Stimulated activated CD8-positive, alpha-beta memory T cell treated with anti-CD3 and anti-CD28 coated beads, Interleukin-2, amount 100 ng/mL, for 1 hour (primary cell): ENCODE results near the gene HES4.
"Not testable (repeated sequence)": the region's sequence is repeated elsewhere in the genome, so short reads cannot be mapped to it uniquely, and the experiment has no call there.

Experiments
- DNase-seq, 2 donors: peaks; one replicate each; pipeline ENCODE4 v3.0.0-alpha.2; 2020; ENCODE audit warnings: low read depth in 2 of 2

HES4 gene

GRCh38 chr1:978835-979743, 20.8 kb downstream of the HES4 start:
- DNase-seq = no peak

DNA sequence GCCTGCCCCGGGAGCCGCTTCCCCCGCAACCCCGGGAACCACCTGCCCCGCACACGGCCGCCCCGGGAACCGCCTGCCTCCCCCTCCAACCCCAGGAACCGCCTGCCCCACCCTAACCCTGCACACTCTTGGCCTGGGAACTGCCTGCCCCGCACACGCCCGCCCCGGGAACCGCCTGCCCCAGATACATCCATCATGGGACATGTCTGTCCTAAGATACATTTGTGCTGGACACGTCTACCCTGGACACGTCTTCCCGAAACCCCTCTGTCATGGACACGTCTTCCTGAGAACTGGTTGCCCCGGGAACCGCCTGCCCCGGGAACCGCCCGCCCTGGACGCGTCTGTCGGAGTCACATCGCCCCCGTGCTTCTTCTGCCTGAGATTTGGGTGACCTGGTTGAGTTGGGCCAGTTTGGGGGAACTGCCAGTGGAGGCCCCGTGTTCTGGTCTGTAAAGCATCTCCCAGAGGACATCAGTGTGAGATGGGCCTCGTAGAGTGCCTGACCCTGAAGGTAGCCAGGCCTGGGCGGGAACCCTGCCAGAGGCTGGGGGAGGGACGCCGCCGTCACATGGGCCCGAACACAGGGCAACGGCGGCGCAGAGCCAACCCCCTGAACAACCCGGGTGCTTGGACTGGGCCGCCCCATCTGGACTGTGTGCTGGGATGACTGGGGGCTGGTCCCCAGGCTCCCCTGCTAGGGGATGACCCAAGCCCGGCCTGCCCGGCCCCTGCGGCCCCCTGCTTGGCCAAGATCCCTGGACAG, 21.6 kb downstream of the HES4 start:
- no peak for DNase-seq

DNA sequence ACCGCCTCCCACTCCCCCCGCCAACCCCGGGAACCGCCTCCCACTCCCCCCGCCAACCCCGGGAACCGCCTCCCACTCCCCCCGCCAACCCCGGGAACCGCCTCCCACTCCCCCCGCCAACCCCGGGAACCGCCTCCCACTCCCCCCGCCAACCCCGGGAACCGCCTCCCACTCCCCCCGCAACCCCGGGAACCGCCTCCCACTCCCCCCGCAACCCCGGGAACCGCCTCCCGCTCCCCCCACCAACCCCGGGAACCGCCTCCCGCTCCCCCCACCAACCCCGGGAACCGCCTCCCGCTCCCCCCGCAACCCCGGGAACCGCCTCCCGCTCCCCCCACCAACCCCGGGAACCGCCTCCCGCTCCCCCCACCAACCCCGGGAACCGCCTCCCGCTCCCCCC, 23.1 kb downstream of the HES4 start:
- DNase-seq = not testable (repeated sequence)

- DNase-seq = peak; percentile 36 to 47
These were observed 23.8 kb downstream of the HES4 start for GRCh38 chr1:975896-976683.

- no peak for DNase-seq
These were observed 24.5 kb downstream of the HES4 start for GRCh38 chr1:975365-975764.

GRCh38 chr1:974687-975328, 25.1 kb downstream of the HES4 start:
- DNase-seq = no peak

- no peak for DNase-seq
These were observed 25.6 kb downstream of the HES4 start for GRCh38 chr1:974293-974640.

DNA sequence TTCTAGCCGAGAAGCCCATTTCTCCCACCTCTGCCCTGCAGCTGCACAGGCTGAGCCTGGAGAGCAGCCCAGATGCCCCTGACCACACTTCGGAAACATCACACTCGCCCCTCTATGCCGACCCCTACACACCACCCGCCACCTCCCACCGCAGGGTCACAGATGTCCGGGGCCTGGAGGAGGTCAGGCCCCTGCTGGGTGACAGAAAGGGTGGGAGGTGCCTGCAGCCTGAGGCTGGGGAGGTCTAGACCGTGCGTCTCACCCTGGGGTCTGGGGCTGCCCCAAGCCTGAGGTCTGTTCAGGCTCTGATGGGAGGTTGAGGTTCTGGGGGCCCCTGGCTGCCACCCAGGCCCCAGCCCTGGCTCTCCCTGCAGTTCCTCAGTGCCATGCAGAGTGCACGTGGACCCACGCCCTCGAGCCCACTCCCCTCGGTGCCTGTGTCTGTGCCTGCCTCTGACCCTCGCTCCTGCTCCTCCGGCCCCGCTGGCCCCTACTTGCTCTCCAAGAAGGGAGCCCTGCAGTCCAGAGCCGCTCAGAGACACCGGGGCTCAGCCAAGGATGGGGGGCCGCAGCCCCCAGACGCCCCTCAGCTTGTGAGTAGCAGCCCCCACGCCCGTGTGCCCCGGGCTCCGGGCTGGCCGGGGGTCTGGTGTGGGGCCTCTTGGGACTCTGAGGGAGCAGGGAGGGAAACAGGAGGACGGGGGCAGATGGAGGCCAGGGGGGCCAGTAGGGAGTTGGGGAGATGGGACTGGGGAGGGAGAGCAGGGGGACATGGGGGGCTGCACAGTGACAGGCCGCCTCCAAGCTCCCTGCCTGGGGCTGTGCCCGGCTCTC, 26.2 kb downstream of the HES4 start:
- DNase-seq = no peak

DNA sequence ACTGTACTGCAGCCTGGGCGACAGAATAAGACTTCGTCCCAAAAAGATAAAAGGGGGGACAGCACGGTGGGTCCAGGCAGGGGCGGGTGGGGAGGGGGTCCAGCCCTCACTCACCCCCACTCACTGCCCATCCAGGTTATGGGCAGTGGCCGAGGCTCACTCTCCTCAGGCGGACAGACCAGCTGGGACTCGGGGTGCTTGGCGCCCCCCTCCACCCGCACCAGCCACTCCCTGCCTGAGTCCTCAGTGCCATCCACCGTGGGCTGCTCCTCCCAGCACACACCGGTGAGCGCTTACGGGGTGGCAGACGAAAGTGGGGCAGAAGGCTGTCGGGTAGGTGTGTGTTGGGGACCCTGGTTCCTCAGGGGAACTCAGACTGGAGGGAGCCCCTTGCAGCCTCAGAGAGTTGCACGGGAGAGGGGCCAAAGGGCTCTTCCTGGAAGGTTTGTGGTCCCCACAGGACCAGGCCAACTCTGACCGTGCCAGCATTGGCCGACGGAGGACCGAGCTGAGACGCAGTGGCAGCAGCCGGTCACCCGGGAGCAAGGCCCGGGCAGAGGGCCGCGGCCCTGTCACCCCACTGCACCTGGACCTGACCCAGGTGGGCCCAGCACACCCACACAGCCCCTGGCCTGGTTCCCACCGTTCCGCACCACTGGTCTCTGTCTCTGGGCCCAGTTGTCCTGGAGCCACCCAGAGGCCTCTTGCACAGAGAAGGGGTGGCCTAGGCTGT, 27.0 kb downstream of the HES4 start:
- no peak for DNase-seq

DNA sequence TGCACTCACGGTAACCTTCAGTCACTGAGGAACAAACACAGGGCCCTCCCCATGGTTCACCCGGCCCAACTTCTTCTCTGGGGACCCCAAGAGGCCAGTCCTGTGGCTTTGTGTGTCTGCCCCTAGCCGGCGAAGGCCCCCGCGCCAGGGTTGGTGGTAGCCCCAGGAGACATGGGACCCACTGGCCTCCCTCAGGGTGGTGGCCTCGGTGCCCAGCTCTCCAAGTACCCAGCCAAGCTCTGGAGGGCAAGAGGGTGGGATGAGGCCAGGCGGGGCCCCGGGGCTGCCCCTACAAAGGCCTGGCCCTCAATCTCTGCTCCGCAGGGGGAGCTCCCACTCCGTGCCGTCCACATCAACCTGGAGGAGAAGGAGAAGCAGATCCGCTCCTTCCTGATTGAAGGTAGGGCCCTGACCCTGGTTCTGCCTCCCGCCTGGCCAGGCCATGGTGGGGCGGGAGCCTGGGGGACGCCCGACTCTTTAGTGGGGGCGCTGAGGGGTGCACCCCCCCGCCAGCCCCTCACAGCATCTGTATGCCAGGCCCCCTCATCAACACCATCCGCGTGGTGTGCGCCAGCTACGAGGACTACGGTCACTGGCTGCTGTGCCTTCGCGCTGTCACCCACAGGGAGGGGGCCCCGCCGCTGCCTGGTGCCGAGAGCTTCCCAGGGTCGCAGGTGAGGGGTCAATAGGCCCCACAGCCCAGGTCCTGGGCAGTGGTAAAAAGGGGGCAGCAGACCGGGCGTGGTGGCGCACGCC, 28.0 kb downstream of the HES4 start:
- no peak for DNase-seq

- DNase-seq = no peak
These were observed 28.7 kb downstream of the HES4 start for GRCh38 chr1:970973-971730.

DNA sequence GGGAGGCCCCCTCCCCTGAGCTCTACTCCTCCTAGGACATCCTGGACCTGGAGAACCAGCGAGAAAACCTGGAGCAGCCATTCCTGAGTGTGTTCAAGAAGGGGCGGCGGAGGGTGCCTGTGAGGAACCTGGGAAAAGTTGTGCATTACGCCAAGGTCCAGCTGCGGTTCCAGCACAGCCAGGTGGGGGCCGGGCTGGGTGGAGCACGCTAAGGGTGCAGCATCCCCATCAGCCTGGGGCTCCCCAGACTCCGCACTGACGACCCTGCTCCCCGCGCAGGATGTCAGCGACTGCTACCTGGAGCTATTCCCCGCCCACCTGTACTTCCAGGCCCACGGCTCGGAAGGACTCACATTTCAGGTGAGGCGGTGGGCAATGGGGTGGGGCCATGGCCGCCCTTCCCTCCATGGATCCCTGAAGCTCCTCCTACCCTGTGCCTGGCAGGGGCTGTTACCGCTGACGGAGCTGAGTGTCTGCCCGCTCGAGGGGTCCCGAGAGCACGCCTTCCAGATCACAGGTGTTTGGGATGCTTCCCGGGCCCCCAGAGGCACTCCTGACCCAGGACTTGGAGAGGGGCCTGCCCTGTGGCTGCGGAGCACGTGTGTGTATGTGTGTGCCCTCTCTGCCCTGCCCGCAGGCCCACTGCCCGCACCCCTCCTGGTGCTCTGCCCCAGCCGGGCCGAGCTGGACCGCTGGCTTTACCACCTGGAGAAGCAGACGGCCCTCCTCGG, 29.5 kb downstream of the HES4 start:
- DNase-seq = no peak

DNA sequence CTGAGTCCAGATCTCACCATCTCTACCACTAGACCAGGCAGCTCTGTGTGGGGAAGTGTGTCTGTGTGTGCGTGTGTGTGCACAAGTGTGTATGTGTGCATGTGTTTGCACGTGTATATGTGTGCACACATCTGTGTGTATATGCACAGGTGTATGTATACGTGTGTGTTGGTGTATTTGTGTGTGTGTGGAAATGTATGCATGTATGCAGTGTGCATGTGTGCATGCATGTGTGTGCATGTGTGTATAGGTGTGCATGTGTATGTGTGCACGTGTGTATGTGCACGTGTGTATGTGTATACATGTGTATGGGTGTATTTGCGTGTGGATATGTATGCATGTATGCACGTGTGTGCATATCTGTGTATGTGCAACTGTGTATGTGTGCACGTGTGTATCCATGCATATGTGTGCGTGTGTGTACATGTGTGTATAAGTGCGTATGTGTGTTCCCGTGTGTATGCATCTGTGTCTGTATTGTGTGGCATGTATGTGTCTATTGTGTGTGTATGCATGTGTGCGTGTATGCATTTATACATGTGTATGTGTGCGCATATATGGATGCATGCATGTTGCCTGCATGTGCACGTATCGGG, 30.5 kb downstream of the HES4 start:
- no peak for DNase-seq

DNA sequence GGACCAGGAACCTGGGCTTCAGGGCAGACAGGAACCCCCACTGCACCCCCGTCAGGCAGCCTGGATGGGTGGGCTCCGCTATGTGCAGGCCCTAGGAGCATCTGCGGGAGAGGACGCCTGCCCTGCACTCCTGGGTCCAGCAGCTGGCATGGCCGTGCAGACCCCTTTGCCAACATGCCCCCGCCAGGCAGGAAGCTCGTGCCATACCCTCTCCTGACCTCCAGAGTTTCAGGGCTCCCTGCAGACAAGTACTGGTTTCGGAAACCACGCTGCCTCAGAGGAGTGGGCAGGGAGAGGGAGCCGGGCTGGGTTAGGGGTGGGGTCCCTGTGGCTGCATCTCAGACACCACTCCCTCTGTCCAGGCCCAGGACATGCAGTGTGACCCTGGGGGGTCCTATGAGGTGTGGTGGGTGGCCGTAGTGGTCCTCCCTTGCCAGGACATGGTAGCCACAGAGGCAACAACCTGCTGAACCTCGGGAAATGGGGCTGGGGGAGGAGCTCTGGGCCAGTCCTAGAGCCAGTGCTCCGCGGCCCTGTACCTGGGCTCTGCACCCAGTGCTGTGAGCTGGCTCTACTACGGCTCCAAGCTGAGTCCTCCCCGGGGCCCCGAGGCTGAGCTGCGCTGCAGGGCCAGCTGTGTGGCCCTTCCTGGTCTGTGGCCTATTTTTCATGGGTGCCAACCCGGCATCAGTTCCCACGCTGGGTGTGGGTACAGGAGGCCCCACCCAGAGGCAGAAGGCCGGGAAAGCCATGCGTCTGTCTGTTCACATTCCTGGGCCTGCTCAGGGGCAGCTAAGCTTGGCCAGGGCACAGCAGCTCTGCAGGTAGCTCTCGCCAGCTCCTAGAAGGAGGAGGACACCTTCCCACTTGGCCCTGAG, 32.2 kb downstream of the HES4 start:
- DNase-seq = no peak

DNA sequence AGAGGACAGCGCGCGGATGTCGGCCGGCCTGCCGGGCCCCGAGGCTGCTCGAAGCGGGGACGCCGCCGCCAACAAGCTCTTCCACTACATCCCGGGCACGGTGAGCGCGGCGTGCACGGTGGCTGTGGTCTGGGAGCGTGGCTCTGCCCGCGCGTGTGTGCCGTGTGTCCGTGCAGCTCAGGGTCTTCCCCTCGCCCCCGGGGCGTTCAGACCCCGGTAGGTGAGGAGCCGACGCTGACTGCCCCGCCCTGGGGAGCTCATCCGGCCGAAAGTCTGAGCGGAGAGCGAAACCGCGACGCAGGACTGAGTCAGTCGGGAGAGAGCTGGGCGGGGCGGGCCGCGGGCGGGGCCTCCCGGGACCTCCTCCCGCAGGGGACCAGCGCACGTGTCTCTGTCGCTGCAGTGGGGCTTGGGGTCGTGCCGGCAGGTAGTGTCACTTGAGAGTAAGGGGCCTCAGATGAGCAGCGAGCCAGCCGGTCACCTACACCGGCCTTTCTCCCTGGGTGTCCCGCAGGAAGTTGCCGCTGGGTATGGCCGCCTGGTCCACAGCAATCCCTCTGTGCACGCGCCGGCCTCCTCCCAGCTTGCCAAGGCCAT, 33.1 kb downstream of the HES4 start:
- peak; percentile 59 to 75 for DNase-seq

- DNase-seq = no peak
These were observed 33.7 kb downstream of the HES4 start, which contains the start of gene PLEKHN1 for GRCh38 chr1:966135-966703. TSS of gene PLEKHN1 (plus strand) at chr1:966482. CDS start at chr1:966532, 50 bp downstream.
